Esophagus (tissue), 2 donors: Measurements from ENCODE around the gene PIK3R5. TPM values are rescaled to one million over a fixed set of nuclear protein-coding genes. Genes with fewer than 3 reads are reported as not detected.

Source experiments
- H3K27ac ChIP-seq, 2 donors: one replicate each; pipeline ENCODE4 v1.5.1; 2013; ENCODE audit warnings: low read depth in 2 of 2, mild to moderate bottlenecking in 2 of 2, inconsistent platforms in 1 of 2, low read length in 1 of 2, moderate library complexity in 1 of 2
- H3K27me3 ChIP-seq, 2 donors: one replicate each; pipeline ENCODE4 v1.6.1; 2013; ENCODE audit warnings: low read length in 2 of 2, control low read depth in 1 of 2, mild to moderate bottlenecking in 1 of 2; ENCODE audit not compliant: insufficient read depth in 2 of 2, control insufficient read depth in 1 of 2
- H3K36me3 ChIP-seq, 2 donors: one replicate each; pipeline ENCODE4 v1.6.1; 2013; ENCODE audit warnings: low read length in 1 of 2; ENCODE audit not compliant: control insufficient read depth in 2 of 2, insufficient read depth in 2 of 2
- H3K4me1 ChIP-seq, 2 donors: one replicate each; pipeline ENCODE4 v1.6.1; 2013; ENCODE audit warnings: low read length in 1 of 2; ENCODE audit not compliant: control insufficient read depth in 2 of 2, insufficient read depth in 2 of 2
- H3K4me3 ChIP-seq, 2 donors: one replicate each; pipeline ENCODE4 v1.5.1; 2013; ENCODE audit warnings: low read length in 2 of 2, mild to moderate bottlenecking in 2 of 2, low read depth in 1 of 2, moderate library complexity in 1 of 2
- H3K9me3 ChIP-seq, 2 donors: one replicate each; pipeline ENCODE4 v1.6.1; 2013; ENCODE audit warnings: mild to moderate bottlenecking in 2 of 2, low read depth in 1 of 2, low read length in 1 of 2, moderate library complexity in 1 of 2; ENCODE audit not compliant: control insufficient read depth in 2 of 2, insufficient read depth in 1 of 2
- WGBS, 2 donors: extraction: QIAGEN DNeasy Blood & Tissue Kit; methylation state at CpG; one replicate each; pipeline ENCODE4 v1.1.7; 2013; 5-methylcytosine and 5-hydroxymethylcytosine counted together
- polyA plus RNA-seq, 2 donors: library from polyadenylated mRNA; stranded (reverse); fragments of 200-250 nt; gene quantifications; one replicate each; pipeline ENCODE4 v1.2.3, GENCODE V29; 2013
- donor health status: healthy with polysubstance abuse.
- donor health status: Bipolar disorder and iron deficiency.

Gene PIK3R5
- polyA plus RNA-seq, 2 donors, result 1.1 to 1.3 TPM

DNA sequence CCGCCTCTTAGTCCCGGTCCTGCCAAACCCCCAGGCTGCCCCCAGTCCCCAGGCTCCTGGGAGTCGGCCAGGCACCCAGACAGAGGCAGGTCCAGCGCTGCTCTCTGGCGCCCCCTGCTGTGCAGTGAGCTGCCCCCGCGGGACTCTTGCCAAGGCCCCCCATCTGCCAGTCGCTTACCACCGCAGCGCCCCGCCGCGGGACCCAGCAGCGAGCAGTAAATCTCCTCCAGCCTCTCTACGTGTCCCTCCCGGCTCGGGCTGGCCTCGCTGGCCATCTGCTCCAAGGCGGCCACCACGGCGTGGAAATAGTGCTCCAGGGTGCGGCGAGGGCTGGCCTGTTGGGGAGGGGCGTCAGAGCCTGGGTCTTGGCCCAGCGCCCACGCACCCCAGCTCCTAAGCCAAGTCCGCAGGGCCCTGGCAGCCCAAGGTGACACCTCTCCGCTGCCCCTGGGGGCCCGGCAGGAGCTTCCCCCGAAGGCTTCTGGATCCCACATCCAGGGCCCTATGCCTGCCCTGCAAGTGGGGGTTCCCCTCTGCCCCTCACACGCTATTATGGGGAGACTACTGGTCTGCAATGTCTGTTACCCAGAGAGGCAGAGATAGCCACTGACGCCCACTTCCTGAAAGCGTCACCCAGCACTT lies 132.7 kb downstream of the PIK3R5 start:
- H3K36me3 ChIP-seq, result no peaks in the 10 kb centered on the region
- WGBS, 2 donors, result 43 to 47% methylated on average over 33 of the region's 33 CpGs
- H3K27ac ChIP-seq, result no peak overlapping the region
- no peak overlapping the region for H3K4me3 ChIP-seq
- H3K27me3 ChIP-seq, result no peaks in the 10 kb centered on the region
- peaks cover 0 to 5% of the 10 kb centered on the region in 2 donors for H3K9me3 ChIP-seq
- H3K4me1 ChIP-seq, result no peaks in the 10 kb centered on the region

DNA sequence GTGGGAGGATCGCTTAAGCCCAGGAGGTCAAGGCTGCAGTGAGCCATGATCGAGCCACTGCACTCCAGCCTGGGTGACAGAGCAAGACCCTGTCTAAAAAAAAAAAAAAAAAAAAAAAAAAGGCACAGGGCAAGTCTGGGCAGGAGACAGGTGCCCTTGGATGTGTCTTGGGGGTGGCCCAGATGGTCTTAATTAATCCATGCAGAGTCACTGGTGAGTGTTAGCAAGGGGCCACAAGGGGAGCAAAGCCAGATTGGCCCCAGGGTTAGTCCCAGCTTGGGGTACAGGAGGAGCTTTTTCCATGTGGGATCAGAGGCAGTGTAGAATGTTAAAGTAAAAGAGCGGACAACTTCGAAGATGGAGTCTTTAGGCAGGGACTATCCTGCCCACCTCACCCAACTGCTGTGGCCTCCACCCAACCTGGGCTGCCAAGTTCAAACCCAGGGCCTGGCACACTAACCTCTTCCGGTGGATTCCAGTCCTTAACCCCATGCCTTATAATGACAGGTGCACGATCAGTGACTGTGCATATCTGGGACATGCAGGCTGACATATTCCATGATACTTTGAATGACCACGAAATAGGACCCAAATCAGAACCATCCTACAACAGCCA lies 134.2 kb downstream of the PIK3R5 start:
- Histone ChIP-seq H3K9me3 (peaks cover 0 to 5% of the 10 kb centered on the region in 2 donors), H3K4me3 (no peak overlapping the region), H3K27ac (no peak overlapping the region), H3K36me3 (no peaks in the 10 kb centered on the region), H3K27me3 (no peaks in the 10 kb centered on the region), H3K4me1 (no peaks in the 10 kb centered on the region)
- 82 to 83% methylated on average over 7 of the region's 7 CpGs for WGBS, 2 donors

DNA sequence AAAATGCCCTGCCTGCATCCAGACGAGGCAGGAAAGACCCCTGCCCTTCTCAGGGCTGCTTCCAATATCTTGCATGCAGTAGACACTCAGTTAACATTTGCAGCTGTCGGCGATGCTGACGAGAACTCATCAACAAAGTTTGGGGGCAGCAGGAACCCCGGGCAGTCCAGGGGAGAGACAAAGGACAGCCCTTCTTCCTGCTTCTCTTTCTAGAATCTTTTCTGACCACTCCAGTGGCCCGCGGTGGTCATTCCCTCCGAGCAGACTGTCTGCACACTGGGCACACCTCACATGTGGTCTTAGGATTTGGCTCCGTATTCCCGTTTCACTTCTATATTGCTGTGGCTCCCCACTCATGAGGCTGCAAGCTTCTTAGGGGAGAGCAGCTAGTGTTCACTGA lies 135.4 kb downstream of the PIK3R5 start:
- Histone ChIP-seq H3K4me1 (no peaks in the 10 kb centered on the region), H3K36me3 (no peaks in the 10 kb centered on the region), H3K27ac (no peak overlapping the region), H3K9me3 (peaks cover 0 to 8% of the 10 kb centered on the region in 2 donors), H3K4me3 (no peak overlapping the region), H3K27me3 (no peaks in the 10 kb centered on the region)
- WGBS, 2 donors, result 74 to 80% methylated on average over 10 of the region's 10 CpGs

GRCh38 chr17:8829036-8829941 lies 136.2 kb downstream of the PIK3R5 start:
- no peaks in the 10 kb centered on the region for H3K27me3 ChIP-seq
- no peak overlapping the region for H3K4me3 ChIP-seq
- no peaks in the 10 kb centered on the region for H3K4me1 ChIP-seq
- WGBS, 2 donors, result 86 to 92% methylated on average over 16 of the region's 16 CpGs
- H3K9me3 ChIP-seq, result peaks cover 0 to 8% of the 10 kb centered on the region in 2 donors
- H3K27ac ChIP-seq, result no peak overlapping the region
- H3K36me3 ChIP-seq, result no peaks in the 10 kb centered on the region

Other genes with a start within 250 kb of the PIK3R5 start
- gene CCDC42, start 220.9 kb downstream of the PIK3R5 start, polyA plus RNA-seq, result not detected
- not detected for gene SPDYE4, start 207.2 kb downstream of the PIK3R5 start, polyA plus RNA-seq
- gene MFSD6L, start 166.3 kb downstream of the PIK3R5 start, polyA plus RNA-seq, result under 1 TPM; 0.24 to 0.75 TPM
- gene PIK3R6, start 98.0 kb downstream of the PIK3R5 start, polyA plus RNA-seq, result under 1 TPM; 0.39 to 0.59 TPM
- gene NTN1, start 55.8 kb upstream of the PIK3R5 start, polyA plus RNA-seq, result 10 to 100 TPM; 10.3 to 12.3 TPM